ENCODE measurements around the gene OR4S1. TPM values are rescaled to one million over a fixed set of nuclear protein-coding genes. Genes with fewer than 3 reads are reported as not detected.

Gene OR4S1
- total RNA-seq, 1 experiment from 2014 or later, result not detected

- intact Hi-C loops (cut with micrococcal nuclease; ENCODE audit: unreplicated experiment), result no loop called here
- Mint-ChIP-seq H3K4me3 (ENCODE audit: low read depth, unreplicated experiment) (no peak overlapping the region), H3K9me3 (ENCODE audit: low read depth, unreplicated experiment) (peaks cover 5% of the 10 kb centered on the region), H3K27me3 (ENCODE audit: unreplicated experiment) (no peaks in the 10 kb centered on the region), H3K36me3 (ENCODE audit: insufficient read depth, unreplicated experiment) (no peaks in the 10 kb centered on the region), H3K27ac (ENCODE audit: unreplicated experiment) (no peak overlapping the region), H3K4me1 (ENCODE audit: low read depth, unreplicated experiment) (no peaks in the 10 kb centered on the region)
- no peak for DNase-seq
- CTCF ChIA-PET, result no interaction called here
- BruUV-seq (replicated peaks), result no TSS peak
- TF ChIP-seq, protein P1, sequence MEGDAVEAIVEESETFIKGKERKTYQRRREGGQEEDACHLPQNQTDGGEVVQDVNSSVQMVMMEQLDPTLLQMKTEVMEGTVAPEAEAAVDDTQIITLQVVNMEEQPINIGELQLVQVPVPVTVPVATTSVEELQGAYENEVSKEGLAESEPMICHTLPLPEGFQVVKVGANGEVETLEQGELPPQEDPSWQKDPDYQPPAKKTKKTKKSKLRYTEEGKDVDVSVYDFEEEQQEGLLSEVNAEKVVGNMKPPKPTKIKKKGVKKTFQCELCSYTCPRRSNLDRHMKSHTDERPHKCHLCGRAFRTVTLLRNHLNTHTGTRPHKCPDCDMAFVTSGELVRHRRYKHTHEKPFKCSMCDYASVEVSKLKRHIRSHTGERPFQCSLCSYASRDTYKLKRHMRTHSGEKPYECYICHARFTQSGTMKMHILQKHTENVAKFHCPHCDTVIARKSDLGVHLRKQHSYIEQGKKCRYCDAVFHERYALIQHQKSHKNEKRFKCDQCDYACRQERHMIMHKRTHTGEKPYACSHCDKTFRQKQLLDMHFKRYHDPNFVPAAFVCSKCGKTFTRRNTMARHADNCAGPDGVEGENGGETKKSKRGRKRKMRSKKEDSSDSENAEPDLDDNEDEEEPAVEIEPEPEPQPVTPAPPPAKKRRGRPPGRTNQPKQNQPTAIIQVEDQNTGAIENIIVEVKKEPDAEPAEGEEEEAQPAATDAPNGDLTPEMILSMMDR (IDR thresholded peaks at IDR 0.05; ENCODE audit: unreplicated experiment), result no peak
These were observed 48.0 kb downstream of the OR4S1 start for GRCh38 chr11:48354013-48354412.

- BruUV-seq (replicated peaks), result no TSS peak
- Mint-ChIP-seq H3K36me3 (ENCODE audit: insufficient read depth, unreplicated experiment) (no peaks in the 10 kb centered on the region), H3K27ac (ENCODE audit: unreplicated experiment) (no peak overlapping the region), H3K4me1 (ENCODE audit: low read depth, unreplicated experiment) (no peaks in the 10 kb centered on the region), H3K4me3 (ENCODE audit: low read depth, unreplicated experiment) (no peak overlapping the region), H3K27me3 (ENCODE audit: unreplicated experiment) (no peaks in the 10 kb centered on the region), H3K9me3 (ENCODE audit: low read depth, unreplicated experiment) (peaks cover 10% of the 10 kb centered on the region)
- intact Hi-C loops (cut with micrococcal nuclease; ENCODE audit: unreplicated experiment), result no loop called here
- TF ChIP-seq, protein P1 (IDR thresholded peaks at IDR 0.05; ENCODE audit: unreplicated experiment), result no peak
- DNase-seq, result no peak
- CTCF ChIA-PET, result no interaction called here
These were observed 48.7 kb downstream of the OR4S1 start for GRCh38 chr11:48354677-48355076.

Other genes with a start within 250 kb of the OR4S1 start
- not detected in 2 replicates for gene OR4B1, start 89.4 kb upstream of the OR4S1 start, total RNA-seq (2022)
- not detected in 2 replicates for gene OR4X2, start 61.1 kb upstream of the OR4S1 start, total RNA-seq (2022)
- gene OR4X1, start 42.4 kb upstream of the OR4S1 start, total RNA-seq (2022), result not detected in 2 replicates
- not detected in 2 replicates for gene OR4C3, start 18.7 kb downstream of the OR4S1 start, total RNA-seq (2022)
- gene OR4C5, start 60.2 kb downstream of the OR4S1 start, total RNA-seq (2022), result not detected in 2 replicates
- not detected in 2 replicates for gene OR4A47, start 182.6 kb downstream of the OR4S1 start, total RNA-seq (2022)

Data from Calu3 (cell line).